ENCODE measurements around the gene MLLT10.

- no peak for TF ChIP-seq ZNF274 (IDR thresholded peaks at IDR 0.05; ENCODE audit: insufficient read depth, insufficient read length)
- TF ChIP-seq NFYB (IDR thresholded peaks at IDR 0.05; ENCODE audit: insufficient read depth, low read depth, low read length) = no peak
These were observed 194.6 kb downstream of the MLLT10 start for GRCh38 chr10:21728618-21729017.

Measured in GM12878 (cell line).